Activated CD8-positive, alpha-beta T cell treated with anti-CD3 and anti-CD28 coated beads for 36 hours (primary cell): ENCODE measurements around the gene SLC12A2. TPM values are rescaled to one million over a fixed set of nuclear protein-coding genes. Genes with fewer than 3 reads are reported as not detected.

Experiments
- ATAC-seq: fragments of 200-7000 bp; cut with Tn5 transposase; one replicate; pipeline ENCODE4 v1.10.0; 2021; ENCODE audit warnings: mild to moderate bottlenecking, moderate library complexity
- CTCF ChIA-PET: fragments of 350-600 bp; sonication (Branson Sonifier 250); formaldehyde crosslinking; loops from one replicate; lab custom pipeline; 2021; ENCODE audit warnings: antibody characterized with exemption; lab: Charles Lee
- POLR2A ChIA-PET: fragments of 350-600 bp; sonication (Branson Sonifier 250); formaldehyde crosslinking; loops from one replicate; lab custom pipeline; 2021; ENCODE audit warnings: antibody characterized with exemption; lab: Charles Lee
- DNase-seq: peaks from one replicate; pipeline ENCODE4 v3.0.0-alpha.2; 2020
- H3K27ac Mint-ChIP-seq: one replicate; pipeline ENCODE4 v1.8.0; 2021; ENCODE audit warnings: mild to moderate bottlenecking, mixed read lengths
- H3K27me3 Mint-ChIP-seq: one replicate; pipeline ENCODE4 v1.8.0; 2021; ENCODE audit warnings: mixed read lengths
- H3K36me3 Mint-ChIP-seq: one replicate; pipeline ENCODE4 v1.8.0; 2021; ENCODE audit warnings: low read depth, mixed read lengths
- H3K4me1 Mint-ChIP-seq: one replicate; pipeline ENCODE4 v1.8.0; 2021; ENCODE audit warnings: low read depth, mixed read lengths
- H3K4me3 Mint-ChIP-seq: one replicate; pipeline ENCODE4 v1.8.0; 2021; ENCODE audit warnings: mild to moderate bottlenecking, moderate library complexity, mixed read lengths
- H3K9me3 Mint-ChIP-seq: one replicate; pipeline ENCODE4 v1.8.0; 2021; ENCODE audit warnings: mixed read lengths
- intact Hi-C: fragments of 100-400 bp; cut with micrococcal nuclease; formaldehyde crosslinking; loops from one replicate; pipeline ENCODE4 v1.10.0; 2022
- total RNA-seq, 2 experiments: library from RNA; stranded (reverse); gene quantifications; one replicate each; pipeline ENCODE4 v1.2.3, GENCODE V29; 2021
- TF ChIP-seq, protein P1 (sequence below): fragments of 200-600 bp; IDR thresholded peaks from one replicate; pipeline ENCODE4 v1.8.0; 2022; ENCODE audit warnings: antibody characterized with exemption, mild to moderate bottlenecking

SLC12A2 gene
- total RNA-seq, 2 experiments from 2014 or later: 11.9 to 12.4 TPM

DNA sequence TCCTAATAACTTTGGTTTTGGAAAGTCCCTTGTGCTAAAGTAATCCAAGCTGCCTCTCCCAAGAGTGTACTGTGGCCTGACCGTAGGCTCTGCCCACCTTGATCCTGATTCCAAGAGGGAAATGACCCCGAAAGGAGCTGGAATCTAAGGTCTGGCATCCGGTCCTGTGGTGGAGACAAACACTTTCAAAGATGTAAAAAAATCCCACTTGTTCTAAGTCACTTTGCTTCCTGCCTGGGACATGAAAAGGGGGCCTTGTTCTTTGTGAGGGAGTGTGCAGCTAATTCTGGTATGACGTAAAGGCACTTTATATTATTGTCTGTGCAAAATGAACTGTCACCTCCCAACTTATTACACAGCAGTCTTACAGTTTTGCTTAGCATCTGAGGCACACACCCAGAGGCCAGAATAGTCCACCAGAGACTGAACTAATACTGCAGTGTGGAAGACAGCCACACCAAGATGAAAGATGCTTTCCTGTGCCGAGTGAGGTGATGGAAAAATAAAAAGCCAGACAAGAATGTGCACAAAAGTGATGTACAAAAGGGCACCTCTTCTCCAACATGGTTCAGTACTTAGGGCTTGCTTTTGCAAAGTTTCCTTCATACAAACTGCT is 128.7 kb downstream of the SLC12A2 start:
- no peak for DNase-seq
- Mint-ChIP-seq H3K27ac (no peak overlapping the region), H3K9me3 (no peaks in the 10 kb centered on the region), H3K36me3 (no peaks in the 10 kb centered on the region), H3K4me1 (no peaks in the 10 kb centered on the region), H3K4me3 (no peak overlapping the region), H3K27me3 (peaks cover 2% of the 10 kb centered on the region)
- TF ChIP-seq, protein P1, sequence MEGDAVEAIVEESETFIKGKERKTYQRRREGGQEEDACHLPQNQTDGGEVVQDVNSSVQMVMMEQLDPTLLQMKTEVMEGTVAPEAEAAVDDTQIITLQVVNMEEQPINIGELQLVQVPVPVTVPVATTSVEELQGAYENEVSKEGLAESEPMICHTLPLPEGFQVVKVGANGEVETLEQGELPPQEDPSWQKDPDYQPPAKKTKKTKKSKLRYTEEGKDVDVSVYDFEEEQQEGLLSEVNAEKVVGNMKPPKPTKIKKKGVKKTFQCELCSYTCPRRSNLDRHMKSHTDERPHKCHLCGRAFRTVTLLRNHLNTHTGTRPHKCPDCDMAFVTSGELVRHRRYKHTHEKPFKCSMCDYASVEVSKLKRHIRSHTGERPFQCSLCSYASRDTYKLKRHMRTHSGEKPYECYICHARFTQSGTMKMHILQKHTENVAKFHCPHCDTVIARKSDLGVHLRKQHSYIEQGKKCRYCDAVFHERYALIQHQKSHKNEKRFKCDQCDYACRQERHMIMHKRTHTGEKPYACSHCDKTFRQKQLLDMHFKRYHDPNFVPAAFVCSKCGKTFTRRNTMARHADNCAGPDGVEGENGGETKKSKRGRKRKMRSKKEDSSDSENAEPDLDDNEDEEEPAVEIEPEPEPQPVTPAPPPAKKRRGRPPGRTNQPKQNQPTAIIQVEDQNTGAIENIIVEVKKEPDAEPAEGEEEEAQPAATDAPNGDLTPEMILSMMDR: no peak
- POLR2A ChIA-PET: no interaction called here
- no peak for ATAC-seq
- intact Hi-C loops: loop anchor here (10.0 kb wide), 2 partner anchors 633 to 1553 kb away; no protein-coding TSS in a partner anchor
- CTCF ChIA-PET: interaction anchor here (0.9 to 3.0 kb wide), 6 partner anchors 15 to 477 kb away, joined by 3 to 22 read pairs (median 3); no protein-coding TSS in a partner anchor

DNA sequence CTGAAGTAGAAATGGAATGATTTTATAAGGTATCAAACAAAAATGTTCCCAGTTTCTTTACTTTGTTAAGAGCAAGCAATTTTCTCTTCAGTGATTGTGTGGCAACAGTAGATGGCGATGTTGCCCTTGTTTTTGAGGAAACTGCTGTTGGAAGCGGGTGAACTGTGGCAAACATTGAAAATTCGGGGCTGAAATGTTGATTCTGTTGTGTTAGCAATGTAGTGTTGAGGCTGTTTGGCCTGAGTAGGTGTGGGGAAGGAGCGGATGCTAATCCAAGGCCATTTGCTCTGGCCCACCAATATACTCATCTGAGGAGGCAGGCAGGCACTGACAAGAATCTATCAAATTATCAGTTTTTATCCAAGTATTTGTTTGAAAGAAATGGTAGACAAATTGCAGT is 129.8 kb downstream of the SLC12A2 start:
- TF ChIP-seq, protein P1: peak; percentile 70
- no peaks in the 10 kb centered on the region for H3K4me1 Mint-ChIP-seq
- no peak overlapping the region for H3K4me3 Mint-ChIP-seq
- intact Hi-C loops: loop anchor here (1.0 to 10.0 kb wide), 3 partner anchors 462 to 1551 kb away; no protein-coding TSS in a partner anchor
- POLR2A ChIA-PET: no interaction called here
- CTCF ChIA-PET: interaction anchor here (0.8 to 3.0 kb wide), 5 partner anchors 9 to 475 kb away, joined by 3 to 22 read pairs (median 3); no protein-coding TSS in a partner anchor
- no peaks in the 10 kb centered on the region for H3K36me3 Mint-ChIP-seq
- H3K27ac Mint-ChIP-seq: no peak overlapping the region
- DNase-seq: peak; percentile 63
- H3K9me3 Mint-ChIP-seq: no peaks in the 10 kb centered on the region
- H3K27me3 Mint-ChIP-seq: peaks cover 2% of the 10 kb centered on the region
- ATAC-seq: no peak

DNA sequence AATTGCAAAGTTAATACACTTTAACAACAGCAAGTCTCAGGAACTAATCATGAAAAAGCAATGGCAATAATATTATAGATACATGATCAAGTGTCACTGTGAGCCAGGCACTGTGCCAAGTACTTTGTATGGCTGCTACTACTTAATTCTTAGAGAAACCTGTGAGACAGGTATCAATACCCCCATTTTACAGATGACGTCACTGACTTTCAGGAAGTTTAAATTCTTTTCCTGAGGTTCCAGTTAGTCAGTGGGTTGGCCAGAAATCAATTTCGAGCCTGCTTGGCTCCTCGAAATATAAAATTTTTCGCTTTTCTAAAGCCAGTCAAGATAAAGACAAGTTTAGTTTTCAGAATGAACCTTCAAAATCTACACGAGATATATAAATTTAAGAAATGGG is 130.3 kb downstream of the SLC12A2 start:
- no peak overlapping the region for H3K27ac Mint-ChIP-seq
- intact Hi-C loops: loop anchor here (1.0 to 10.0 kb wide), 3 partner anchors 461 to 1551 kb away; no protein-coding TSS in a partner anchor
- ChIA-PET CTCF (interaction anchor here (0.9 to 3.0 kb wide), 4 partner anchors 285 to 650 kb away, joined by 3 to 22 read pairs (median 4); no protein-coding TSS in a partner anchor), POLR2A (no interaction called here)
- H3K27me3 Mint-ChIP-seq: peaks cover 2% of the 10 kb centered on the region
- ATAC-seq (no peak), DNase-seq (no peak)
- no peaks in the 10 kb centered on the region for H3K9me3 Mint-ChIP-seq
- H3K4me3 Mint-ChIP-seq: no peak overlapping the region
- H3K4me1 Mint-ChIP-seq: no peaks in the 10 kb centered on the region
- TF ChIP-seq, protein P1: no peak
- no peaks in the 10 kb centered on the region for H3K36me3 Mint-ChIP-seq

DNA sequence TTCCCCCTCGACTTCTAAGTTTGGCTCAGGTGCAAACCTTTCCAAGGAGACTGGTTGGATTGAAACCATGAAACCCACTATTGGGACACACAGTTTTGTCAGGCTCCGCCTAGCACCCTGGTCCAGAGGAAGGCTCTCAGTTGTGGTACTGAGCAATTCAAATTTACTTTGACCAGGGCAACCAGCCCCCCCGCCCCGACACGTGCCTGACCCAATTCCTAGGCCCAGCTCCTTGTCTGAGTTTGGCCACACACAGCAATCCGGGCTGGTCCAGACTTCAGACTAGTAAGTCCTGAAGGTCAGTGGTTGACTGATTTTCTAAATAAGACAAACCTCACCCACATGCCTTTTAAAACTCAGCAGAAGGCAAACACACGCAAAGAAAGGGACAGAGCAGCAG is 132.7 kb downstream of the SLC12A2 start:
- no peak for DNase-seq
- TF ChIP-seq, protein P1: no peak
- POLR2A ChIA-PET: no interaction called here
- H3K36me3 Mint-ChIP-seq: no peaks in the 10 kb centered on the region
- intact Hi-C loops: loop anchor here (5.0 to 10.0 kb wide), 3 partner anchors 281 to 1549 kb away; no protein-coding TSS in a partner anchor
- H3K27ac Mint-ChIP-seq: no peak overlapping the region
- H3K4me1 Mint-ChIP-seq: no peaks in the 10 kb centered on the region
- peaks cover 5% of the 10 kb centered on the region for H3K27me3 Mint-ChIP-seq
- no peak for ATAC-seq
- no peaks in the 10 kb centered on the region for H3K9me3 Mint-ChIP-seq
- no peak overlapping the region for H3K4me3 Mint-ChIP-seq
- CTCF ChIA-PET: no interaction called here

DNA sequence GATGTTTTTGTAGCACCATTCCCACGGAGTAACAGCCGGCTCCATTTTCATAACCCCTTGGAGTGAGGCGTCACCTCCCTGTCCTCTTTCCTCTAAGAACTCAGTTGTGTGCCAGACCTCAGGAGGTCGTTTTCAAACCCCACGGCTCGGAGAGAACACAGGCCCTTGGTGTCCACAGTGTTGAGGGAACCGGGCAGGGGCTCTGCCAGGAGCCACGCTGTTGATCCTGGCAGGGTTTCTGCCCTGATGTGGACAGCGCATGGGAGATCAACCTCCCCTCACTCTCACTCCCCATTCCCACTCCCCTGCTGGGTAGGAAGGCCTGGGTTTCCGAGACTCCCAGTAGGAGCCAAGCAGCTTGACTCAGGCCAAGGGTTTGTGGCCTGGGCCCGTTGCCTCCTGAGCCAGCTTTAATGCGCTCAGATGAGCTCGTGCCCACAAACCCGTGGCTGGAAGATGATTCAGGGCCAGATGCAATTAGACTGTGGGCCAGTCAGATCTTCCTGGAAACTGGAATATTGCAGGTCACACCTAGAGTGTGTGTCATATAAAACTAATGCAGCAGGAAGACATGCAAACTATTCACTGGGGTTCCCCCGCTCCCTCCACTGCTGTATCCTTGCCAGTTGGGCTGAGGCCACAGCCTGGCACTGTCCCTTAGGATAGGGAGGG is 133.4 kb downstream of the SLC12A2 start:
- TF ChIP-seq, protein P1: no peak
- POLR2A ChIA-PET: no interaction called here

More for the DNA sequence above, 133.4 kb downstream of the SLC12A2 start:
- no peak for DNase-seq
- CTCF ChIA-PET: no interaction called here
- no peaks in the 10 kb centered on the region for H3K36me3 Mint-ChIP-seq
- H3K27me3 Mint-ChIP-seq: peaks cover 6% of the 10 kb centered on the region
- H3K27ac Mint-ChIP-seq: no peak overlapping the region
- ATAC-seq: no peak
- no peak overlapping the region for H3K4me3 Mint-ChIP-seq
- intact Hi-C loops: loop anchor here (5.0 to 10.0 kb wide), 3 partner anchors 280 to 1548 kb away; no protein-coding TSS in a partner anchor
- H3K4me1 Mint-ChIP-seq: no peaks in the 10 kb centered on the region
- no peaks in the 10 kb centered on the region for H3K9me3 Mint-ChIP-seq
